ENCODE data around the gene RAB12. TPM values are rescaled to one million over a fixed set of nuclear protein-coding genes. Genes with fewer than 3 reads are reported as not detected.

RAB12 gene
- total RNA-seq, 1 experiment from 2014 or later, result 51.3 TPM

DNA sequence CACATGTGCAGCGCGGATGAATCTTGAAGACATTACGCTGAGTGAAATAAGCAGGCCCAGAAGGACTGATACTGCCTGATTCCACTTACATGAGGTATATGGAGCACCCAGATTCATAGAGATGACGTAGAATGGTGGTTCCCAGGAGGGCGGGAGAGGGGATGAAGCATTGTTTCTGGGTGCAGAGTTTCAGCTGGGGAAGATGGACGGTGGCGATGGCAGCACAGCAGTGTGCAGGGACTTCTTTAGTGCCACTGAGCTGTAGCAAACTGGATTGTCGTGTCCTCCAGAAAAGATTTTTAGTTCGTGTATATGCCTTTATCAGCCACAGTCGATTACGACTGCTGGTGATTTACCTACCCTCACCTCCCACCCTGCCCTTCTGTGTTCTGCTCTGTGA, 30.5 kb downstream of the RAB12 start:
- Histone ChIP-seq H3K79me1 (ENCODE audit: insufficient read depth, low read depth, low read length, poor library complexity, severe bottlenecking) (no peaks in the 10 kb centered on the region), H4K20me1 (ENCODE audit: control insufficient read depth, insufficient read depth, insufficient read length) (no peaks in the 10 kb centered on the region), H2AFZ (ENCODE audit: low read length) (no peak overlapping the region), H3K4me2 (ENCODE audit: insufficient read depth, insufficient read length, low read length) (no peak overlapping the region), H3K27ac (ENCODE audit: insufficient read length, low read depth, low read length) (no peak overlapping the region), H3K9me3 (ENCODE audit: control insufficient read depth, low read depth, low read length) (no peaks in the 10 kb centered on the region), H2AK5ac (ENCODE audit: insufficient read length, low read length) (no peak overlapping the region), H2BK5ac (ENCODE audit: insufficient read length, low read length) (no peak overlapping the region), H3K18ac (ENCODE audit: insufficient read length, low read depth, low read length) (no peak overlapping the region), H2BK120ac (ENCODE audit: low read depth, low read length, poor library complexity, severe bottlenecking) (no peak overlapping the region), H2BK20ac (ENCODE audit: low read depth, low read length, poor library complexity, severe bottlenecking) (no peak overlapping the region), H3K27me3 (ENCODE audit: insufficient read depth, low read length) (no peaks in the 10 kb centered on the region), H3K9ac (ENCODE audit: extremely low read depth, insufficient read length, low read length) (no peak overlapping the region), H3K4ac (ENCODE audit: low read depth, low read length) (no peak overlapping the region), H4K91ac (ENCODE audit: insufficient read length, low read depth, low read length) (no peak overlapping the region), H3K56ac (ENCODE audit: insufficient read length, low read depth, low read length) (no peak overlapping the region), H3K79me2 (ENCODE audit: insufficient read depth, low read length) (no peaks in the 10 kb centered on the region), H4K5ac (ENCODE audit: insufficient read length, low read depth, low read length) (no peak overlapping the region), H3K23me2 (ENCODE audit: insufficient read length, low read depth, low read length, poor library complexity, severe bottlenecking) (no peaks in the 10 kb centered on the region), H3K23ac (ENCODE audit: insufficient read length, low read depth, low read length) (no peak overlapping the region), H2BK12ac (ENCODE audit: insufficient read length, low read depth, low read length) (no peak overlapping the region), H3K14ac (ENCODE audit: insufficient read depth, low read length) (no peak overlapping the region), H2BK15ac (ENCODE audit: low read depth, low read length) (no peak overlapping the region), H3T11ph (ENCODE audit: low read length) (no peak overlapping the region), H3K4me1 (ENCODE audit: insufficient read depth, low read length) (0 out of 2 replicates have a peak, but pooled peaks cover 2% of the 10 kb centered on the region), H4K8ac (replicated peaks; ENCODE audit: insufficient read length, low read depth, low read length) (no peak overlapping the region)
- Mint-ChIP-seq H3K9me3 (no peaks in the 10 kb centered on the region; a peak in 1 of 5 replicates), H3K36me3 (ENCODE audit: insufficient read depth in 1 of 3, low read depth in 3 of 3) (peaks cover 47 to 68% (median 66%) of the 10 kb centered on the region in 3 experiments), H3K4me3 (no peak overlapping the region), H3K27me3 (ENCODE audit: low read depth) (no peaks in the 10 kb centered on the region), H3K4me1 (peaks cover 5 to 9% of the 10 kb centered on the region in 2 experiments; a peak in 3 of 4 replicates), H3K27ac (peak overlapping the region in 2 of 3 experiments; percentile 36 to 55; a peak in 2 of 7 replicates)
- no peak for DNase-seq
- no CpG with 5 or more reads among the region's 11 CpGs for WGBS (ENCODE audit: extremely low coverage, insufficient read length, low lambda C conversion rate)
- TF ChIP-seq, protein P1, sequence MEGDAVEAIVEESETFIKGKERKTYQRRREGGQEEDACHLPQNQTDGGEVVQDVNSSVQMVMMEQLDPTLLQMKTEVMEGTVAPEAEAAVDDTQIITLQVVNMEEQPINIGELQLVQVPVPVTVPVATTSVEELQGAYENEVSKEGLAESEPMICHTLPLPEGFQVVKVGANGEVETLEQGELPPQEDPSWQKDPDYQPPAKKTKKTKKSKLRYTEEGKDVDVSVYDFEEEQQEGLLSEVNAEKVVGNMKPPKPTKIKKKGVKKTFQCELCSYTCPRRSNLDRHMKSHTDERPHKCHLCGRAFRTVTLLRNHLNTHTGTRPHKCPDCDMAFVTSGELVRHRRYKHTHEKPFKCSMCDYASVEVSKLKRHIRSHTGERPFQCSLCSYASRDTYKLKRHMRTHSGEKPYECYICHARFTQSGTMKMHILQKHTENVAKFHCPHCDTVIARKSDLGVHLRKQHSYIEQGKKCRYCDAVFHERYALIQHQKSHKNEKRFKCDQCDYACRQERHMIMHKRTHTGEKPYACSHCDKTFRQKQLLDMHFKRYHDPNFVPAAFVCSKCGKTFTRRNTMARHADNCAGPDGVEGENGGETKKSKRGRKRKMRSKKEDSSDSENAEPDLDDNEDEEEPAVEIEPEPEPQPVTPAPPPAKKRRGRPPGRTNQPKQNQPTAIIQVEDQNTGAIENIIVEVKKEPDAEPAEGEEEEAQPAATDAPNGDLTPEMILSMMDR (conservative IDR thresholded peaks at IDR 0.05), result no peak
